Stimulated activated CD8-positive, alpha-beta memory T cell treated with anti-CD3 and anti-CD28 coated beads, Interleukin-12 subunit alpha, Interleukin-12 subunit beta, amount 100 ng/mL, for 4 hours (primary cell): ENCODE measurements around the gene HSPA1L.

ENCODE experiments used
- DNase-seq: peaks from one replicate; pipeline ENCODE4 v3.0.0-alpha.2; 2020; ENCODE audit warnings: low read depth

HSPA1L gene

GRCh38 chr6:31763619-31763940, 51.5 kb downstream of the HSPA1L start:
- no peak for DNase-seq

- no peak for DNase-seq
These were observed 52.0 kb downstream of the HSPA1L start for GRCh38 chr6:31762878-31763618.

DNA sequence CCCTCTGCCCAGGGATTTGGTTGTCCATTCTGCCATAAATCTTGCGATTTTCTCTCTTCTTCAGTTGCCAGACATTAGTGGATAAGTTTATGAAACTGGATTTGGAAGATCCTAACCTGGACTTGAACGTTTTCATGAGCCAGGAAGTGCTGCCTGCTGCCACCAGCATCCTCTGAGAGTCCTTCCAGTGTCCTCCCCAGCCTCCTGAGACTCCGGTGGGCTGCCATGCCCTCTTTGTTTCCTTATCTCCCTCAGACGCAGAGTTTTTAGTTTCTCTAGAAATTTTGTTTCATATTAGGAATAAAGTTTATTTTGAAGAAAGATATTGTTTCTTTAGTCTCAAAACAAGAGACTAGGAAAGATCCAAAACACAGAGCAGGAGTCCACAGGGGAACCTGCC, 52.7 kb downstream of the HSPA1L start, which contains the start of gene SAPCD1:
SAPCD1 (plus strand) TSS at position 301 of the 400 bp plus-strand sequence. CDS start 399 bp downstream, outside the sequence.
- no peak for DNase-seq

GRCh38 chr6:31761343-31761742, 53.7 kb downstream of the HSPA1L start:
- no peak for DNase-seq

GRCh38 chr6:31760790-31761189, 54.3 kb downstream of the HSPA1L start:
- no peak for DNase-seq
